ENCODE measurements around the gene TMPRSS3. TPM values are rescaled to one million over a fixed set of nuclear protein-coding genes. Genes with fewer than 3 reads are reported as not detected.

The TMPRSS3 gene
- total RNA-seq, 2 donors from 2014 or later, result 0.27 to 0.34 TPM

GRCh38 chr21:42369821-42370220, 26.0 kb downstream of the TMPRSS3 start:
- no peak overlapping the region for H3K27ac ChIP-seq
- intact Hi-C loops (cut with DNase I), result no loop called here

GRCh38 chr21:42367367-42368165, 28.3 kb downstream of the TMPRSS3 start:
- Histone ChIP-seq H3K27ac (no peak overlapping the region), H3K4me3 (no peak overlapping the region), H3K36me3 (no peaks in the 10 kb centered on the region), H3K27me3 (replicated peaks; ENCODE audit: insufficient read depth) (no peaks in the 10 kb centered on the region), H3K4me1 (replicated peaks) (no peaks in the 10 kb centered on the region), H3K9me3 (no peaks in the 10 kb centered on the region)
- 81% methylated on average over 14 of the region's 14 CpGs for WGBS
- intact Hi-C loops (cut with DNase I), result no loop called here
- no peak for TF ChIP-seq POLR2AphosphoS5 (IDR thresholded peaks at IDR 0.05)
- no peak for DNase-seq (ENCODE audit: low spot score)

More at GRCh38 chr21:42369821-42370220, 26.0 kb downstream of the TMPRSS3 start:
- no peak for DNase-seq (ENCODE audit: low spot score)
- no peak overlapping the region for H3K4me3 ChIP-seq
- TF ChIP-seq CTCF (IDR thresholded peaks at IDR 0.05), result no peak
- TF ChIP-seq POLR2AphosphoS5 (IDR thresholded peaks at IDR 0.05), result no peak
- no peaks in the 10 kb centered on the region for H3K36me3 ChIP-seq
- no peaks in the 10 kb centered on the region for H3K9me3 ChIP-seq
- 85% methylated on average over 16 of the region's 16 CpGs for WGBS
- no peaks in the 10 kb centered on the region for H3K27me3 ChIP-seq (replicated peaks; ENCODE audit: insufficient read depth)
- H3K4me1 ChIP-seq (replicated peaks), result no peaks in the 10 kb centered on the region

- H3K9me3 ChIP-seq, result no peaks in the 10 kb centered on the region
- H3K36me3 ChIP-seq, result no peaks in the 10 kb centered on the region
- TF ChIP-seq CTCF (IDR thresholded peaks at IDR 0.05), result peak in 2 of 4 experiments; percentile 18 to 31
- TF ChIP-seq POLR2AphosphoS5 (IDR thresholded peaks at IDR 0.05), result peak; percentile 40
- TF ChIP-seq POLR2A (IDR thresholded peaks at IDR 0.05), result no peak
- H3K27me3 ChIP-seq (replicated peaks; ENCODE audit: insufficient read depth), result no peaks in the 10 kb centered on the region
- no peak within 1 kb of the TSS for H3K4me3 ChIP-seq
- peak; percentile 56 for DNase-seq (ENCODE audit: low spot score)
- H3K4me1 ChIP-seq (replicated peaks), result no peaks in the 10 kb centered on the region
- intact Hi-C loops (cut with DNase I), result no loop called here
- peak within 1 kb of the TSS; percentile 19 to 24 for H3K27ac ChIP-seq
- WGBS, result 47% methylated on average over 19 of the region's 19 CpGs
Measured at GRCh38 chr21:42366292-42367010, 29.4 kb downstream of the TMPRSS3 start, which contains the start of gene TFF1. Gene TFF1, minus strand, starts transcription at chr21:42366535. Its CDS starts 40 bp downstream, at chr21:42366495.

- Histone ChIP-seq H3K27me3 (replicated peaks; ENCODE audit: insufficient read depth) (no peaks in the 10 kb centered on the region), H3K36me3 (no peaks in the 10 kb centered on the region), H3K9me3 (no peaks in the 10 kb centered on the region), H3K4me3 (no peak overlapping the region), H3K4me1 (replicated peaks) (no peaks in the 10 kb centered on the region), H3K27ac (no peak overlapping the region)
- DNase-seq (ENCODE audit: low spot score), result no peak
- TF ChIP-seq POLR2AphosphoS5 (IDR thresholded peaks at IDR 0.05), result no peak
- no peak for TF ChIP-seq CTCF (IDR thresholded peaks at IDR 0.05)
- no peak for TF ChIP-seq POLR2A (IDR thresholded peaks at IDR 0.05)
- intact Hi-C loops (cut with DNase I), result no loop called here
- WGBS, result 80% methylated on average over 6 of the region's 6 CpGs
Measured at GRCh38 chr21:42365770-42366169, 30.1 kb downstream of the TMPRSS3 start.

GRCh38 chr21:42364304-42364865, 31.5 kb downstream of the TMPRSS3 start:
- no peaks in the 10 kb centered on the region for H3K36me3 ChIP-seq
- H3K4me3 ChIP-seq, result no peak overlapping the region
- 82% methylated on average over 13 of the region's 13 CpGs for WGBS
- intact Hi-C loops (cut with DNase I), result no loop called here
- TF ChIP-seq CTCF (IDR thresholded peaks at IDR 0.05) (no peak), POLR2AphosphoS5 (IDR thresholded peaks at IDR 0.05) (no peak), POLR2A (IDR thresholded peaks at IDR 0.05) (no peak)
- H3K4me1 ChIP-seq (replicated peaks), result no peaks in the 10 kb centered on the region
- H3K27me3 ChIP-seq (replicated peaks; ENCODE audit: insufficient read depth), result no peaks in the 10 kb centered on the region
- no peak overlapping the region for H3K27ac ChIP-seq
- H3K9me3 ChIP-seq, result no peaks in the 10 kb centered on the region
- no peak for DNase-seq (ENCODE audit: low spot score)
